22Rv1 (cell line): ENCODE results near the gene CASD1.

Experiments
- ZFX ChIP-seq: fragments of 450-650 bp; IDR thresholded peaks from 2 replicates; pipeline ENCODE4 v1.6.1; 2017; ENCODE audit warnings: antibody characterized with exemption, borderline replicate concordance
- TF ChIP-seq, protein P1 (sequence below): fragments of 450-650 bp; IDR thresholded peaks from 2 replicates; pipeline ENCODE4 v1.5.1; 2017; ENCODE audit warnings: mild to moderate bottlenecking

DNA sequence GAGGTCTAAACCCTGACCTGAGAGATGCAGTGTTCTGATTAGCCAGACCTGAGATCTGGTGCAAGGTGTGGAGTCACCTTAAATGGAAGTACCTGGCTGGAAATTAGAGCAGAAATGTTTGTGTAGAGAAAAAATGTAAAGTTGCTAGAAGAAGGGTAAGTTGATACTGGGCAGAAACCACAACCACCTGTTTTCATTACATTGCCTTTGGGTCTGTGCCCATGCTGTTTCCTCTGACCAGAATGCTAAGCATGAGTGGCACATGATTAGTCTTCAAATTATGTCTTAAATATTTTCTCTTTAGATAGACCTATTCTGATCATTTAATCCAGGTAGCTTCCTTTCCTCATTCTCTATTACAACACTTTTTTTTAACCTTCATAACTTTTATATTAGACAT, 69.0 kb downstream of the CASD1 start:
- TF ChIP-seq, protein P1, sequence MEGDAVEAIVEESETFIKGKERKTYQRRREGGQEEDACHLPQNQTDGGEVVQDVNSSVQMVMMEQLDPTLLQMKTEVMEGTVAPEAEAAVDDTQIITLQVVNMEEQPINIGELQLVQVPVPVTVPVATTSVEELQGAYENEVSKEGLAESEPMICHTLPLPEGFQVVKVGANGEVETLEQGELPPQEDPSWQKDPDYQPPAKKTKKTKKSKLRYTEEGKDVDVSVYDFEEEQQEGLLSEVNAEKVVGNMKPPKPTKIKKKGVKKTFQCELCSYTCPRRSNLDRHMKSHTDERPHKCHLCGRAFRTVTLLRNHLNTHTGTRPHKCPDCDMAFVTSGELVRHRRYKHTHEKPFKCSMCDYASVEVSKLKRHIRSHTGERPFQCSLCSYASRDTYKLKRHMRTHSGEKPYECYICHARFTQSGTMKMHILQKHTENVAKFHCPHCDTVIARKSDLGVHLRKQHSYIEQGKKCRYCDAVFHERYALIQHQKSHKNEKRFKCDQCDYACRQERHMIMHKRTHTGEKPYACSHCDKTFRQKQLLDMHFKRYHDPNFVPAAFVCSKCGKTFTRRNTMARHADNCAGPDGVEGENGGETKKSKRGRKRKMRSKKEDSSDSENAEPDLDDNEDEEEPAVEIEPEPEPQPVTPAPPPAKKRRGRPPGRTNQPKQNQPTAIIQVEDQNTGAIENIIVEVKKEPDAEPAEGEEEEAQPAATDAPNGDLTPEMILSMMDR: no peak
- TF ChIP-seq ZFX: no peak
